A549 (cell line): ENCODE data around the gene BBS9.

ENCODE experiments used
- BCL3 ChIP-seq: fragments of >200 bp; sonication (Bioruptor Twin); formaldehyde crosslinking; IDR thresholded peaks from 3 replicates; pipeline ENCODE4 v1.6.1; 2016
- CEBPB ChIP-seq, 2 experiments: fragments of >200 bp in 1 of 2; sonication (Bioruptor Twin) in 1 of 2; formaldehyde crosslinking in 1 of 2; IDR thresholded peaks; 2 replicates each; pipeline ENCODE4 v1.6.1; 2012 to 2016
- CHD2 ChIP-seq: fragments of 150-350 bp; IDR thresholded peaks from 2 replicates; pipeline ENCODE4 v1.6.1; 2014; ENCODE audit warnings: low read length; ENCODE audit not compliant: partially characterized antibody
- CTCF ChIP-seq: fragments of >200 bp; sonication (Bioruptor Twin); formaldehyde crosslinking; IDR thresholded peaks from 3 replicates; pipeline ENCODE4 v1.5.1; 2016
- JUN ChIP-seq, 2 experiments: fragments of >200 bp; sonication (Bioruptor Twin); formaldehyde crosslinking; IDR thresholded peaks; 2 replicates in 1 of 2; 3 replicates in 1 of 2; pipeline ENCODE4 v1.6.1; 2016 to 2017
- NFE2L2 ChIP-seq: fragments of 150-350 bp; conservative IDR thresholded peaks from 2 replicates; pipeline ENCODE4 v1.6.1; 2014; ENCODE audit warnings: low read length
- POLR2A ChIP-seq: IDR thresholded peaks from 2 replicates; pipeline ENCODE4 v1.6.1; 2012; ENCODE audit warnings: mild to moderate bottlenecking, low read length
- RARB ChIP-seq: fragments of 250-450 bp; sonication (Bioruptor Pico); IDR thresholded peaks from 2 replicates; pipeline ENCODE4 v1.8.0; 2021; ENCODE audit warnings: mild to moderate bottlenecking, moderate library complexity
- ZSCAN20 ChIP-seq: fragments of 250-450 bp; sonication (Bioruptor Pico); IDR thresholded peaks from 2 replicates; pipeline ENCODE4 v1.8.0; 2022; ENCODE audit warnings: mild to moderate bottlenecking, moderate library complexity
- TF ChIP-seq, protein P1 (sequence below): fragments of 200-600 bp; sonication (generic); IDR thresholded peaks from 2 replicates; pipeline ENCODE4 v1.6.1; 2016; ENCODE audit warnings: antibody characterized with exemption, mild to moderate bottlenecking, moderate library complexity
- TF ChIP-seq, protein P2 (sequence below): IDR thresholded peaks from 2 replicates; pipeline ENCODE4 v1.6.1; 2012
- TF ChIP-seq, protein P3 (sequence below): fragments of 450-650 bp; IDR thresholded peaks from 2 replicates; pipeline ENCODE4 v1.6.1; 2014; ENCODE audit warnings: antibody characterized with exemption
- TF ChIP-seq, protein P4 (sequence below): IDR thresholded peaks from 2 replicates; pipeline ENCODE4 v1.6.1; 2012
- TF ChIP-seq, protein P5 (sequence below): fragments of 150-350 bp; IDR thresholded peaks from 2 replicates; pipeline ENCODE4 v1.6.1; 2014; ENCODE audit warnings: low read depth, mild to moderate bottlenecking, low read length

GRCh38 chr7:33458581-33458980, 329.2 kb downstream of the BBS9 start:
- TF ChIP-seq JUN (IDR thresholded peaks at IDR 0.05) = no peak
- no peak for TF ChIP-seq CTCF
- TF ChIP-seq CEBPB (IDR thresholded peaks at IDR 0.05) = no peak
- TF ChIP-seq ZSCAN20 (CRISPR knock-in tag) = no peak
- no peak for TF ChIP-seq POLR2A
- TF ChIP-seq RARB (CRISPR knock-in tag) = no peak
- no peak for TF ChIP-seq CHD2
- TF ChIP-seq, protein P1, sequence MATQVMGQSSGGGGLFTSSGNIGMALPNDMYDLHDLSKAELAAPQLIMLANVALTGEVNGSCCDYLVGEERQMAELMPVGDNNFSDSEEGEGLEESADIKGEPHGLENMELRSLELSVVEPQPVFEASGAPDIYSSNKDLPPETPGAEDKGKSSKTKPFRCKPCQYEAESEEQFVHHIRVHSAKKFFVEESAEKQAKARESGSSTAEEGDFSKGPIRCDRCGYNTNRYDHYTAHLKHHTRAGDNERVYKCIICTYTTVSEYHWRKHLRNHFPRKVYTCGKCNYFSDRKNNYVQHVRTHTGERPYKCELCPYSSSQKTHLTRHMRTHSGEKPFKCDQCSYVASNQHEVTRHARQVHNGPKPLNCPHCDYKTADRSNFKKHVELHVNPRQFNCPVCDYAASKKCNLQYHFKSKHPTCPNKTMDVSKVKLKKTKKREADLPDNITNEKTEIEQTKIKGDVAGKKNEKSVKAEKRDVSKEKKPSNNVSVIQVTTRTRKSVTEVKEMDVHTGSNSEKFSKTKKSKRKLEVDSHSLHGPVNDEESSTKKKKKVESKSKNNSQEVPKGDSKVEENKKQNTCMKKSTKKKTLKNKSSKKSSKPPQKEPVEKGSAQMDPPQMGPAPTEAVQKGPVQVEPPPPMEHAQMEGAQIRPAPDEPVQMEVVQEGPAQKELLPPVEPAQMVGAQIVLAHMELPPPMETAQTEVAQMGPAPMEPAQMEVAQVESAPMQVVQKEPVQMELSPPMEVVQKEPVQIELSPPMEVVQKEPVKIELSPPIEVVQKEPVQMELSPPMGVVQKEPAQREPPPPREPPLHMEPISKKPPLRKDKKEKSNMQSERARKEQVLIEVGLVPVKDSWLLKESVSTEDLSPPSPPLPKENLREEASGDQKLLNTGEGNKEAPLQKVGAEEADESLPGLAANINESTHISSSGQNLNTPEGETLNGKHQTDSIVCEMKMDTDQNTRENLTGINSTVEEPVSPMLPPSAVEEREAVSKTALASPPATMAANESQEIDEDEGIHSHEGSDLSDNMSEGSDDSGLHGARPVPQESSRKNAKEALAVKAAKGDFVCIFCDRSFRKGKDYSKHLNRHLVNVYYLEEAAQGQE = no peak
- no peak for TF ChIP-seq NFE2L2
- TF ChIP-seq, protein P2, sequence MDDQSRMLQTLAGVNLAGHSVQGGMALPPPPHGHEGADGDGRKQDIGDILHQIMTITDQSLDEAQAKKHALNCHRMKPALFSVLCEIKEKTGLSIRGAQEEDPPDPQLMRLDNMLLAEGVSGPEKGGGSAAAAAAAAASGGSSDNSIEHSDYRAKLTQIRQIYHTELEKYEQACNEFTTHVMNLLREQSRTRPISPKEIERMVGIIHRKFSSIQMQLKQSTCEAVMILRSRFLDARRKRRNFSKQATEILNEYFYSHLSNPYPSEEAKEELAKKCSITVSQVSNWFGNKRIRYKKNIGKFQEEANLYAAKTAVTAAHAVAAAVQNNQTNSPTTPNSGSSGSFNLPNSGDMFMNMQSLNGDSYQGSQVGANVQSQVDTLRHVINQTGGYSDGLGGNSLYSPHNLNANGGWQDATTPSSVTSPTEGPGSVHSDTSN = no peak
- TF ChIP-seq BCL3 = no peak
- TF ChIP-seq, protein P3, sequence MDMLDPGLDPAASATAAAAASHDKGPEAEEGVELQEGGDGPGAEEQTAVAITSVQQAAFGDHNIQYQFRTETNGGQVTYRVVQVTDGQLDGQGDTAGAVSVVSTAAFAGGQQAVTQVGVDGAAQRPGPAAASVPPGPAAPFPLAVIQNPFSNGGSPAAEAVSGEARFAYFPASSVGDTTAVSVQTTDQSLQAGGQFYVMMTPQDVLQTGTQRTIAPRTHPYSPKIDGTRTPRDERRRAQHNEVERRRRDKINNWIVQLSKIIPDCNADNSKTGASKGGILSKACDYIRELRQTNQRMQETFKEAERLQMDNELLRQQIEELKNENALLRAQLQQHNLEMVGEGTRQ = no peak
- TF ChIP-seq, protein P4, sequence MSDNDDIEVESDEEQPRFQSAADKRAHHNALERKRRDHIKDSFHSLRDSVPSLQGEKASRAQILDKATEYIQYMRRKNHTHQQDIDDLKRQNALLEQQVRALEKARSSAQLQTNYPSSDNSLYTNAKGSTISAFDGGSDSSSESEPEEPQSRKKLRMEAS = no peak
- TF ChIP-seq, protein P5, sequence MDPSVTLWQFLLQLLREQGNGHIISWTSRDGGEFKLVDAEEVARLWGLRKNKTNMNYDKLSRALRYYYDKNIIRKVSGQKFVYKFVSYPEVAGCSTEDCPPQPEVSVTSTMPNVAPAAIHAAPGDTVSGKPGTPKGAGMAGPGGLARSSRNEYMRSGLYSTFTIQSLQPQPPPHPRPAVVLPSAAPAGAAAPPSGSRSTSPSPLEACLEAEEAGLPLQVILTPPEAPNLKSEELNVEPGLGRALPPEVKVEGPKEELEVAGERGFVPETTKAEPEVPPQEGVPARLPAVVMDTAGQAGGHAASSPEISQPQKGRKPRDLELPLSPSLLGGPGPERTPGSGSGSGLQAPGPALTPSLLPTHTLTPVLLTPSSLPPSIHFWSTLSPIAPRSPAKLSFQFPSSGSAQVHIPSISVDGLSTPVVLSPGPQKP = no peak
